ENCODE measurements around the gene EMP2. TPM values are rescaled to one million over a fixed set of nuclear protein-coding genes. Genes with fewer than 3 reads are reported as not detected.

EMP2 gene
- total RNA-seq, 1 experiment from 2014 or later, result 198 TPM

- H3K27ac Mint-ChIP-seq (ENCODE audit: unreplicated experiment), result no peak overlapping the region
- ChIA-PET CTCF (interaction anchor here (0.5 kb wide), 1 partner anchor 839 kb away, joined by 4 read pairs; no protein-coding TSS in a partner anchor), POLR2A (no interaction called here)
- TF ChIP-seq CTCF (IDR thresholded peaks at IDR 0.05; ENCODE audit: insufficient read depth in 1 of 2, low read depth in 1 of 2, low read length in 1 of 2, severe bottlenecking in 1 of 2, unreplicated experiment in 1 of 2), result no peak
- Histone ChIP-seq H3K4me3 (ENCODE audit: low read depth, low read length) (no peak overlapping the region), H3K36me3 (ENCODE audit: control insufficient read depth, insufficient read depth, low read length) (no peaks in the 10 kb centered on the region), H3K4me1 (no peaks in the 10 kb centered on the region; the same call in 1 of the 2 replicates), H3K9me3 (no peaks in the 10 kb centered on the region), H3K27me3 (replicated peaks; ENCODE audit: control insufficient read depth, insufficient read depth, low read length) (no peaks in the 10 kb centered on the region)
- no peaks in the 10 kb centered on the region for H3K9me3 Mint-ChIP-seq (ENCODE audit: unreplicated experiment)
- no TSS peak for BruUV-seq (replicated peaks)
- H3K36me3 Mint-ChIP-seq (ENCODE audit: insufficient read depth, unreplicated experiment), result peaks cover 63% of the 10 kb centered on the region
- no peaks in the 10 kb centered on the region for H3K27me3 Mint-ChIP-seq (ENCODE audit: insufficient read depth, unreplicated experiment)
- intact Hi-C loops (cut with micrococcal nuclease; ENCODE audit: unreplicated experiment), result no loop called here
- DNase-seq, result no peak
- H3K4me3 Mint-ChIP-seq (ENCODE audit: unreplicated experiment), result no peak overlapping the region
- peaks cover 14% of the 10 kb centered on the region for H3K4me1 Mint-ChIP-seq (ENCODE audit: low read depth, unreplicated experiment)
Observed at GRCh38 chr16:10518479-10519041, 61.8 kb downstream of the EMP2 start.

- ChIA-PET CTCF (no interaction called here), POLR2A (no interaction called here)
- H3K27me3 Mint-ChIP-seq (ENCODE audit: insufficient read depth, unreplicated experiment), result no peaks in the 10 kb centered on the region
Observed at GRCh38 chr16:10517868-10518267, 62.5 kb downstream of the EMP2 start.

More at GRCh38 chr16:10517868-10518267, 62.5 kb downstream of the EMP2 start:
- no peak for DNase-seq
- H3K4me3 Mint-ChIP-seq (ENCODE audit: unreplicated experiment), result no peak overlapping the region
- Histone ChIP-seq H3K27me3 (replicated peaks; ENCODE audit: control insufficient read depth, insufficient read depth, low read length) (no peaks in the 10 kb centered on the region), H3K36me3 (ENCODE audit: control insufficient read depth, insufficient read depth, low read length) (no peaks in the 10 kb centered on the region), H3K9me3 (no peaks in the 10 kb centered on the region), H3K4me1 (no peaks in the 10 kb centered on the region; the same call in 1 of the 2 replicates), H3K4me3 (ENCODE audit: low read depth, low read length) (no peak overlapping the region)
- no TSS peak for BruUV-seq (replicated peaks)
- peaks cover 14% of the 10 kb centered on the region for H3K4me1 Mint-ChIP-seq (ENCODE audit: low read depth, unreplicated experiment)
- intact Hi-C loops (cut with micrococcal nuclease; ENCODE audit: unreplicated experiment), result no loop called here
- no peaks in the 10 kb centered on the region for H3K9me3 Mint-ChIP-seq (ENCODE audit: unreplicated experiment)
- TF ChIP-seq CTCF (IDR thresholded peaks at IDR 0.05; ENCODE audit: insufficient read depth in 1 of 2, low read depth in 1 of 2, low read length in 1 of 2, severe bottlenecking in 1 of 2, unreplicated experiment in 1 of 2), result no peak
- H3K36me3 Mint-ChIP-seq (ENCODE audit: insufficient read depth, unreplicated experiment), result peaks cover 58% of the 10 kb centered on the region
- H3K27ac Mint-ChIP-seq (ENCODE audit: unreplicated experiment), result no peak overlapping the region

Data from Caco-2 (cell line).